NCI-H2107 treated with DMSO at 0.1 percent for 48 hours (cell line): ENCODE data around the gene AK5.
A peak's percentile ranks its signal among the peaks of the same experiment; 100 is the strongest.
"Not testable (repeated sequence)": the region's sequence is repeated elsewhere in the genome, so short reads cannot be mapped to it uniquely, and the experiment has no call there.

Experiments
- DNase-seq: peaks from one replicate; lab custom pipeline; 2025; ENCODE audit not compliant: unreplicated experiment; lab: John Stamatoyannopoulos, UW

The AK5 gene

DNA sequence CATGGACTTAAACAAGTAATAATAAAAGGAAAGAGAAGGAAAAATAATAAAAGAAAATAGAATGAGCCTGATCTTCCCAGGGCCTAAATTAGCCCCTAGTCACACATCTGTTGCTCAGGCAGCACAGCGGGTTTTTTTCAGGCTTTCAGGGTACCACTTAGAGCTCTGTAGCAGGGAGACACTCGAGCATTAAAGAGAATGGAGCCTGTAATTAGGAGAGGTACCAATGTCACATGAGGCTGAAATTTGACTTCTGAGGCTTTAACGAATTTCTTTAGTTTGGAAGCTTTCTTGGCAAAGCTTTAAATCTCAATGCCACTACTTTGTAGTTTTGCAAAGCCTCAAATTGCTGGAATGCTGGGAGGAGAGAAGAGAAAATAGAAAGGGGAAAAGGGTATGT is 116.3 kb downstream of the AK5 start:
- DNase-seq = no peak

DNA sequence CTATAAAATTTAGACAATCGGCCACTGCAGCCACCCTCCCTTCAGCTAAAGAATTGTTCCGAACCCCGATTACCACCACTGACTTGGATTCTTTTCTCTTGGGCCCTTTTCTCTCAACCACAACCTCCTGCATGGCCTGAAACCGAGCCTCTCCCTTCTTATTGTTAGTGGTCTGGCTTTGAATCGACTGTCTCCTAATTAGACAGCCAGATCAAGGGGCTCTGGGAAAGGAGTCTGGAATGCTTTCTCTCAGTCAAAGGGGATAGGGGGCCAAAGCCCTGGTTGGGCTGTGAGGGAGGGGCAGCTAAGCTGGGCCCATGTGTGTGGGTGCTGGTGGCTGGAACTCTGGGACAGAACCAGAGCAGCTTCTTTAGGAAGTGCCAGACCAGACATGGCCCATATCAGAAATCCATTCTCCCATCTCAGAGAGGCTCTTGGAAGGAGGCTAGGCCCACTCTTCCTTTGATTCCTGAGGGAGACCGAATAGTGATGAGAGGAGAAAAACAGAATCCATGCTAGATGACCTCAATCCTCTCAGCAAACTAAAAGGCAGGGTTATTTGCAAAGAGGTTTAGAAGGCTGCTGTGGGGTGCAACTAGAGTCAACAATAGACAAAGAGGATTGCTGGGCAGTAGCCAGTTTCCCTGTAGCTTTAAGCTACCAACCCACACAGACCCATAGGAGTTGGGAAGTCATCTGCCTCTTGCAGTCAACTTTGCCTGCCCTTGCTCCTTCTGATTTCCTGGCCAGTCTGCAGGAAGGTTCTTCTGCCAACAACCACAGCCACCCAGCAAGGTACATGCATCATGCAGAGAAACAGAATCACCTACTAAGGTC is 117.6 kb downstream of the AK5 start:
- no peak for DNase-seq

DNA sequence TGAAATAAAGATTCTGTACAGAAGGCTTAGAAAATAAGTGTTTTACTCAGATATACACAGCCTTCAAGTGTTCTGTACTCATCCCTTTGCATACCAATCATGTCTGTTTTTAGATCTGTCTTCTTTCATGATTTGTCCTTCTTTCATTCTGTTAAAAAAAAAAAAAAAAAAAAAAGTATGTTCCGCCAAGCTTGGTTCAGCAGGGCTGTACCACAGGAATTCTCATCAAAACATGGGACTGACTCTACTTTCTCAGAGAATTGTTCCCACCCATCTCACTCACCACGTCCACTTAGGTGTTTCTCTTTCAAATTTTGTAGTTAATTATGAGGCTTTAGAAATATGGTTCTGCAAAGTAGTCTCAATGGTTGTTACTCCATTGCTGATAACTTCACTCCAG is 119.0 kb downstream of the AK5 start:
- DNase-seq = no peak

DNA sequence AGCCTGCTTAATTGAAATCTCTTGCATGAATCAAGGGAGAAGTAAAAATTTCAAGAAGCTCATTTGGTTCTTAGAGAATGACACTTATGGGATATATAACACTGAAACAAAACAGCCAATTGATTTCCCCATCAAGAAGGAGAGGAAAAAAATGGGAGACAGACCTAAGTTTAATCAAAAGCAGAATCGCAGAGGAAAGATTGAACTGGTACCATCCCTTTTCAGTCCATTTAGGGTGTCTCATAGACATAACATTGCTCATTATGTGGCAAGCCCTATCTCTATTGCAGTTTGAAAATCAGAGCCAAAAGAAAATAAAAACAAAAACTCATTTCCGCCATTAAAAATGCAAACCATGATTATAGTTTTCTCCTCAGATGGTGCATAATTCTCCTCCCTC is 119.6 kb downstream of the AK5 start:
- DNase-seq = no peak

GRCh38 chr1:77405186-77405585 is 123.4 kb downstream of the AK5 start:
- no peak for DNase-seq

GRCh38 chr1:77406661-77407060 is 124.8 kb downstream of the AK5 start:
- no peak for DNase-seq

DNA sequence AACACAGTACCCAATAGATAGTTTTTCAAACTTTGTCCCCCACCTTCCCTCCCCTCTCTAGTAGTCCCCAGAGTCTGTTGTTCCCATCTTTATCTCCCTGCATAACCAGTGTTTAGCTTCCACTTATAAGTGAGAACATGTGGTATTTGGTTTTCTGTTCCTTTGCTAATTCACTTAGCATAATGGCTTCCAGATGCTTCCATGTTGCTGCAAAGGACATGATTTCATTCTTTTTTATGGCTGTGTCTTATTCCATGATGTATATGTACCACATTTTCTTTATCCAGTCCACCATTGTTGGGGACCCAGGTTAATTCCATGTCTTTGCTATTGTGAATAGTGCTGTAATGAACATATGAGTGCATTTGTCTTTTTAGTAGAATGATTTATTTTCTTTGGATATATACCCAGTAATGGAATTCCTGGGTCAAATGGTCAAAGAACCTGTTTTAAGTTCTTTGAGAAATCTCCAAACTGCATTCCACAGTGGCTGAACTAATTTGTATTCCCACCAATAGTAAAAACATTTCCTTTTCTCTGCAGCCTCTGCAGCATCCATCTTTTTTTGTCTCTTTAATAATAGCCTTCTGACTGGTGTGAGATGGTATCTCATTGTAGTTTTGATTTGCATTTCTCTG is 126.0 kb downstream of the AK5 start:
- no peak for DNase-seq

- not testable (repeated sequence) for DNase-seq
These were observed 127.1 kb downstream of the AK5 start for GRCh38 chr1:77408933-77409332.

DNA sequence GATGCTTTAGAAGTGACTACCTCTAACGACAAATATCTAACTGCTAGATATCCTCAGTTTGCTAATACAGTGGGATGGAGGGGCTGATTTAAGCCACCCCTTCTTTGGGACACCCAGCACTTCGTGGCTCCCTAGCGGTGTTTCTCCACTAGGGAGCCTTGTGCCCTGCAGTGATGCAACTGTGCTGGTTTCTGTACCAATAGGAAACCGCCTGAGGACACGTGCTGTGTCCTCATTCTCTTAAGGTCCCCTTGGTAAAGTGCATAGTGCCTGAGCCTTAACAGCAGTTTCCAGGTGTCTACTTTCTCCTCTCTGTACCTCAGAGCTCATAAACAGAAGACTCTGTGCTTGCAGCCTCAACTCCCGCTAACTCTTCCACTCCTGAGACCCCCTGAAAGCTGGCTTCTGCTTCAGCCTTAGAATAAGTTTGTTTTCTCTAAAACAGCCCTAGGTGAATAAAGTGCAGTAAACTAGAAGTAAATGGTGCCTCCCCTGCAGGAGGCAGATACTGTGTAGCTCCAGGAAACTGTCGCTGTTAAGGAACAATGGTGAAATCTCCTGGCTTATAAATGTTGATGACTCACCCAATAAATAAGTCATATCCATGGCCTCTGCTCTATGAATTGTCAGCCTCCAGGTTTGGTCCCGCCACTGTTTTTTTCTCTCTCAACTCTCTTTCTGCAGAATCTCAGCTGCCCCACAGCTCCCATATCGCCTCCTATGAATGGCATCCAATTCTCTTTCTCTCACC is 130.4 kb downstream of the AK5 start:
- no peak for DNase-seq

GRCh38 chr1:77412820-77413530 is 131.2 kb downstream of the AK5 start:
- DNase-seq = no peak

- no peak for DNase-seq
These were observed 131.9 kb downstream of the AK5 start for GRCh38 chr1:77413541-77414335.

GRCh38 chr1:77415579-77415978 is 133.8 kb downstream of the AK5 start:
- no peak for DNase-seq

DNA sequence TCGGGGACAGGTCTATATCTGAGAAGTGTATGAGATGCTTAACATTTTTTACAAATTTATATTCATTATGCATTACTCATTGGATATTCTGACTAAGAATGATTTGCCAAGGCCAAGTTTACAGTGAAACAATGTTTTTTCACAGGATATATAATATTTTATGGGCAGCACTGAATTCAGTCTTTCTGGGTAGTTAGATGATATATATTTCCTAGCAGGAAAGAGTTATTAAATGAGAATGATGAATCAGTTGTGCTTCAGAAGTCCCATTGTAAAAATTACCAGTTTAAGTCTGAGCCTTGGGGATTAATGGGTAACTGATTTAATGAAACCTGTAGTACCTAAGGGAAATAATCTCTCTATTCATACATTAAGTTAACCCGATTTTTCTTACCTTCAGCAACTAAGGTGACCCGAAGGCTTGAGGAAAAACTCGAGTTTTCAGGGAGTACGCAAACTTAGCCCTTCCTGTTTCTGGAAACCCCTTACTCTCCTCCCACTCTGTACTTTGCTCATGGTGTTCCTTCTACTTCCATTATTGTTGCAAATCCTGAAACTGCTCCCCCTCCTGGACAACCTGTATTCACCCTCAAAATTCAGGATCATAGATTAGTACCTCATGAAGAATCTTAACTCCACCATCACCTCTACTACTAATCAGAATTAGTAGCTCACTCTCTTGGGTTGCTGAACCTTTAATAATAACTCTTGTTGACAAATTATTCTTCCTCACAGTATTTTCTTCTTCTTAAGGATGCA is 135.1 kb downstream of the AK5 start:
- DNase-seq = peak; percentile 11

DNA sequence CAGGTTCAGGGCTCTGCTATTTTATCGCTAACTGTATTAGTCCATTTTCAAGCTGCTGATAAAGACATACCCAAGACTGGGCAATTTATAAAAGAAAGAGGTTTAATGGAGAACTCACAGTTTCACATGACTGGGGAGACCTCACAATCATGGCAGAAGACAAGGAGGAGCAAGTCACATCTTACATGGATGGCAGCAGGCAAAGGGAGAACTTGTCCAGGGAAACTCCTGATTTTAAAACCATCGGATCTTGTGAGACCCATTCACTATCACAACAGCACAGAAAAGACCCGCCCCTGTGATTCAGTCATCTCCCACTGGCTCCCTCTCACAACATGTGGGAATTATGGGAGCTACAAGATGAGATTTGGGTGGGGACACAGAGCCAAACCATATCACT is 136.2 kb downstream of the AK5 start:
- not testable (repeated sequence) for DNase-seq

GRCh38 chr1:77421504-77422233 is 139.8 kb downstream of the AK5 start:
- DNase-seq = no peak

- no peak for DNase-seq
These were observed 142.4 kb downstream of the AK5 start for GRCh38 chr1:77424236-77424635.

GRCh38 chr1:77428068-77428467 is 146.2 kb downstream of the AK5 start:
- no peak for DNase-seq

DNA sequence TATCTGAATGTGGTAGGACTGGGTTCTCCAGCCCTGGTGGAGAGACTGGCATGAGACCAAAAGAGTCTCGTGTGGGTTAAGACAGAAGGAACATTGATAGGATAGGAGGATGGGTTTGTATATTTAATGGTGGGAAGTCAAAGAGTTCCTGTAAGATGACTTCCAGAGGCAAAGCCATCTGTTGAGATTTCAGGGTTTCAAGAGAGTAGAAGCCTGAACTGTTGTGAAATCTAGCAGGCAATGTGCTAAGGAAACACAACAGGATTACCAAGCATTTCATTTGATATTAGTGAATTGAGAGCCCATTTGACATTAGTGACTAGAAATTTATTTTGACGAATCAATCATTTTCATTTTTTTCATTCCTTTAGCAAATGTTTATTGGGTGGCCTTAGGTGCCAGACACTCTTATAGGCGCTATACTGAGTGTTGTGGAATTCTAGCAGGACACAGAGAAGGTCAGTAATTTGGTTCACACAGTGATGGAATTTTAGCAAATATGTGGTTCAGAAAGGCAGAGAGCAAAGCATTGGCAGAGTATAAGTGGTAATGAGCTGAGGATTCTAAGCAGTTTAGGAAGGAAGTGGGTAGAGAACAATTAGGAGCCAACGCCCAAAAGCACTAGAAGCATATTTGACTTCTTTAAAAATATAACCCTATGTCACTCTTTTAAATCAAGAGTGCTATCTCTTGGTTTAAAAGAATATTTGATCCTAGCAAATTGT is 149.3 kb downstream of the AK5 start:
- DNase-seq = no peak
